22Rv1 (cell line): ENCODE data around the gene SMG9.

Experiments
- ZFX ChIP-seq: fragments of 450-650 bp; IDR thresholded peaks from 2 replicates; pipeline ENCODE4 v1.6.1; 2017; ENCODE audit warnings: antibody characterized with exemption, borderline replicate concordance
- TF ChIP-seq, protein P1 (sequence below): fragments of 450-650 bp; IDR thresholded peaks from 2 replicates; pipeline ENCODE4 v1.5.1; 2017; ENCODE audit warnings: mild to moderate bottlenecking

DNA sequence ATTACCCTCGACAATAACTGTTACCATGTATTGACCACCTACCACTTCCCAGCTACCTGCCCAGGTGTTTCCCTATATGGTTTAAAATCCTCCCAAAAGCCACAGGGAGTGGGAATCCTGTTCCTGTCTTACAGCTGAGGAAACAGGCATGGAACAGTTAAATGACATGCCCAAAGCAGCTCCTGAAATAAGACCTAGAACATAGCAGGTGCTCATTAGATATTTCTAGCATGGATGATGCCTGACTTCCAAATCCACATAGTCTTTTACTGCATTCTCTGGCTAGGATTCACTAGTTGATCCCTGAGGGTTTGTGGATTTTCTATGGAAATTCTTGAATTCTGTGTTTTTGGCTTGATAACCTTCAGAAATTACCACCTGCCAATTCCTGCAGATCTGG lies 13.1 kb upstream of the SMG9 start:
- TF ChIP-seq, protein P1, sequence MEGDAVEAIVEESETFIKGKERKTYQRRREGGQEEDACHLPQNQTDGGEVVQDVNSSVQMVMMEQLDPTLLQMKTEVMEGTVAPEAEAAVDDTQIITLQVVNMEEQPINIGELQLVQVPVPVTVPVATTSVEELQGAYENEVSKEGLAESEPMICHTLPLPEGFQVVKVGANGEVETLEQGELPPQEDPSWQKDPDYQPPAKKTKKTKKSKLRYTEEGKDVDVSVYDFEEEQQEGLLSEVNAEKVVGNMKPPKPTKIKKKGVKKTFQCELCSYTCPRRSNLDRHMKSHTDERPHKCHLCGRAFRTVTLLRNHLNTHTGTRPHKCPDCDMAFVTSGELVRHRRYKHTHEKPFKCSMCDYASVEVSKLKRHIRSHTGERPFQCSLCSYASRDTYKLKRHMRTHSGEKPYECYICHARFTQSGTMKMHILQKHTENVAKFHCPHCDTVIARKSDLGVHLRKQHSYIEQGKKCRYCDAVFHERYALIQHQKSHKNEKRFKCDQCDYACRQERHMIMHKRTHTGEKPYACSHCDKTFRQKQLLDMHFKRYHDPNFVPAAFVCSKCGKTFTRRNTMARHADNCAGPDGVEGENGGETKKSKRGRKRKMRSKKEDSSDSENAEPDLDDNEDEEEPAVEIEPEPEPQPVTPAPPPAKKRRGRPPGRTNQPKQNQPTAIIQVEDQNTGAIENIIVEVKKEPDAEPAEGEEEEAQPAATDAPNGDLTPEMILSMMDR, result no peak
- TF ChIP-seq ZFX, result no peak
